GM21529 (cell line): ENCODE results near the gene SRPX.

ENCODE experiments used
- ATAC-seq: cut with Tn5 transposase; IDR thresholded peaks from one replicate; pipeline ENCODE4 v1.9.1; 2021; ENCODE audit not compliant: unreplicated experiment

The SRPX gene

GRCh38 chrX:38220415-38221390, at the start of gene SRPX:
Gene SRPX (minus strand): TSS chrX:38220871. CDS start chrX:38220792, 79 bp downstream.
- peak; percentile 13 for ATAC-seq

GRCh38 chrX:38268011-38268410, 47.3 kb upstream of the SRPX start:
- ATAC-seq = no peak

- no peak for ATAC-seq
These were observed 42.3 kb upstream of the SRPX start for GRCh38 chrX:38262715-38263620.

GRCh38 chrX:38260231-38260630, 39.6 kb upstream of the SRPX start:
- ATAC-seq = peak; percentile 87

GRCh38 chrX:38256019-38256418, 35.3 kb upstream of the SRPX start:
- ATAC-seq = no peak

GRCh38 chrX:38249965-38250364, 29.3 kb upstream of the SRPX start:
- no peak for ATAC-seq

GRCh38 chrX:38247051-38247450, 26.4 kb upstream of the SRPX start:
- ATAC-seq = no peak

GRCh38 chrX:38240541-38240940, 19.9 kb upstream of the SRPX start:
- no peak for ATAC-seq

- no peak for ATAC-seq
These were observed 16.4 kb upstream of the SRPX start for GRCh38 chrX:38236901-38237615.

- no peak for ATAC-seq
These were observed 13.4 kb upstream of the SRPX start for GRCh38 chrX:38233891-38234667.

GRCh38 chrX:38232079-38232686, 11.5 kb upstream of the SRPX start:
- no peak for ATAC-seq

- no peak for ATAC-seq
These were observed 4.4 kb upstream of the SRPX start for GRCh38 chrX:38225093-38225492.

- ATAC-seq = no peak
These were observed 3.5 kb upstream of the SRPX start for GRCh38 chrX:38224160-38224559.

- ATAC-seq = no peak
These were observed 789 bp upstream of the SRPX start for GRCh38 chrX:38221391-38221929.

GRCh38 chrX:38220024-38220414, 652 bp downstream of the SRPX start:
- ATAC-seq = peak; percentile 53

- no peak for ATAC-seq
These were observed 4.0 kb downstream of the SRPX start for GRCh38 chrX:38216642-38217041.

- no peak for ATAC-seq
These were observed 5.8 kb downstream of the SRPX start for GRCh38 chrX:38214551-38215531.

- ATAC-seq = no peak
These were observed 6.6 kb downstream of the SRPX start for GRCh38 chrX:38214044-38214443.
